ENCODE data around the gene NHLRC4.
A peak's percentile ranks its signal among the peaks of the same experiment; 100 is the strongest.

NHLRC4 gene

GRCh38 chr16:582614-583331 lies 16.0 kb downstream of the NHLRC4 start:
- peak; percentile 8 for DNase-seq (ENCODE audit: low spot score)

DNA sequence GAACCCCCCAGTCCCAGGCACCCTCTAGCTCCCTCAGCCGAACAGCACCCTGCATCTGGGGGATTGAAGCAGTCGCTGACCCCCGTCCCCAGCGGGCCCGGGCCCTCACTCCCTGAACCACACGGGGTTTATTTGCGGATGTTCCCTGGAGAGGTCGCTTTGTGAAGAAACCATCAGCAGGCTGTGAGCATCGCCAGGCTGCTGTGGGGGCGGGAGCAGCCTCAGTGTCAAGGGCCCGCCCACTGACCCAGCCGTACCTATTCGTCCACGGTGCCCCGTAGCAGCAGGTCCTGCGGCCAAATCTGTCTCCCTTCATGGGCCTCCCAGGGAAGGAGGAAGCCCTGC lies 16.6 kb downstream of the NHLRC4 start:
- DNase-seq (ENCODE audit: low spot score): peak; percentile 38

DNA sequence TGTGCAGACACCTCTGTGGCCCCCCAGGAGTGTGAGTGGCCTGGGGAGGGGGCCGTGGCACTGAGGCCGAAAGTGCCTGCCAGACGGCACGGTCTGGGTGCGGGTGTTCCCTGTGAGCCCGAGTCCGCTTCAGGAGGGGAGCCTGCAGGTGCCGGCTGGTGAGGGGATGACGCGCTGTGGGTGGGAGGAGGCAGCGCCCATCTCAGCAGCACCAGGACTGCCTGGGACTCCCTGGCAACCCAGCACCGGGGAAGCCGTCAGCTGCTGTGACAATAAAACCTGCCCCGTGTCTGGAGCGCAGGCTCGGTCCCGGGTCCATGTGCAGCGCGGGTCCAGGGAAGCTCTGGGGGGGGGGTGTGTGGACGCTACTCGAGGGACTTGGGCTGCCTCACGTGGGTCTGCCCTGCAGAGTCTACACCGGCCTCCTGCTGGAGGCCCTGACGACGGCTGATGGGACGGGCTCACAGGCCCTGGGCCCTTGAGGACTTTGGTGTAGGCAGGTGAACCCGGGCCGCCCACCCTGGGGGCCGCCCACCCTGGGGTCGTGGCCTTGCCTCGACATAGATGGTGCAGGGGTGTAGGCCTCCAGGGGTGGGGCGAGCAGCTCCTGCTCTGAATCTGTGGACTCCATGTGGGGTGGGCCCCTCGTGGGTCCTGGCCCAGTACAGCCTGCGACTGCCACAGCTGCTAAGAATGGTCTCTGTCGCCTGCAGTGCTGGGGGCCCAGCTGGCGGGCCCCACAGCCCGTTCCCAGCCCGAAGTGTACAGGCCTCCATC lies 17.2 kb downstream of the NHLRC4 start:
- DNase-seq (ENCODE audit: low spot score): peak; percentile 44

DNA sequence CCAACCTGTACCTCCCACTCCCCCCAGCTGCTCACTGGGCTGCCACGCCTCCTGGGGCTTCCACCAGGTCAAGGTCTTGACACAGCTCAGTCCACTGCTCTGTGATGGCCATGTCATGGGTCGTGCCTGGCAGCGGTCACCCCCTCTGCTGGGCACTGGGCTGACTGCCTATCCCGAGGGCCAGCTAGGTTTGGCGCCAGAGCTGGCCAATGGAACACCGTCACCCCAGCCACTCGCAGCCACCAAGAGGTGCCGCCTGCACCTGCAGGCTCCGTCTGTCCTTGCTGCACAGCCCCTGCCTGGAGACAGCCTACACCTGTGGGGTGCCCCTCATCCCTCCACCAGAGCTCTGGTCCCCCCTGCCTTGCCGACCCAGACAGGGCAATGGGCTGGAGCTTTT lies 18.5 kb downstream of the NHLRC4 start:
- peak; percentile 42 for DNase-seq (ENCODE audit: low spot score)

DNA sequence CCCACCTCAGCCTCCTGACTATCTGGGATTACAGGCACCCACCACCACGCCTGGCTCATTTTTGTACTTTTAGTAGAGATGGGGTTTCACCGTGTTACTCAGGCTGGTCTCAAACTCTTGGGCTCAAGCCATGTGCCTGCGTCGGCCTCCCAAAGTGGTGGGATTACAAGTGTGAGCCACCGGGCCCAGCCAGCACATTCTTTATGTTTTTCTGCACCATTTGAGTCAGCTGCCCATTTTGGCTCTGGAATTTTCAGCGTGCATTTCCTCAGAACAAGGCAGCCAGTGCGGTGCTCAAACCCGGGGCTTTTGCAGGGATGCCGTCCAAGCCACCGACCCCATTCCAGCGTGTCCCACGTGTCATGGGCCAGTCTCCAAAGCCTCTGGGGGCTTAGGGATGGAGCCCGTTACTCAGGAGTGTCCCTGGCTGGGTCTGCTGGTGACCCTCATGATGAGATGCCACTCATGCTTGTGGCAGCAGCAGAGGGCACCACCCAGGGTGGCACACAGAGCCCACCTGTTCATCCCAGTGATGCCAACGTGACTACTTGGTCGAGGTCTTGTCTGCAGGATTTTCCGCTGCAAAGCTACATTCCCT lies 19.3 kb downstream of the NHLRC4 start:
- DNase-seq (ENCODE audit: low spot score): peak; percentile 15

GRCh38 chr16:586645-587590 lies 20.1 kb downstream of the NHLRC4 start:
- peak; percentile 23 for DNase-seq (ENCODE audit: low spot score)

DNA sequence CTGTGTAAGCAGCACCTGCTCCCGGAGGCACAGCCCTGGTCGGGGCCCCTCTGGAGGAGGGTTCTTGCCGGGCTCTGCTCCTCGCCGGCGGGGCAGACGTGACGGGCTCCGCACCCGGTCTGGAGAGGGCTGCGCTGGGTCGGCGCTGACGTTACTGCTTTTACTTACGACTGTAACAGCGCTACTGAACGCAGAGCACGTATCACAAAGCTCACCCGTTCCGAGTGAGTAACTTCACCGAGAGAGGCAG lies 21.8 kb downstream of the NHLRC4 start:
- DNase-seq (ENCODE audit: low spot score): peak; percentile 50

DNA sequence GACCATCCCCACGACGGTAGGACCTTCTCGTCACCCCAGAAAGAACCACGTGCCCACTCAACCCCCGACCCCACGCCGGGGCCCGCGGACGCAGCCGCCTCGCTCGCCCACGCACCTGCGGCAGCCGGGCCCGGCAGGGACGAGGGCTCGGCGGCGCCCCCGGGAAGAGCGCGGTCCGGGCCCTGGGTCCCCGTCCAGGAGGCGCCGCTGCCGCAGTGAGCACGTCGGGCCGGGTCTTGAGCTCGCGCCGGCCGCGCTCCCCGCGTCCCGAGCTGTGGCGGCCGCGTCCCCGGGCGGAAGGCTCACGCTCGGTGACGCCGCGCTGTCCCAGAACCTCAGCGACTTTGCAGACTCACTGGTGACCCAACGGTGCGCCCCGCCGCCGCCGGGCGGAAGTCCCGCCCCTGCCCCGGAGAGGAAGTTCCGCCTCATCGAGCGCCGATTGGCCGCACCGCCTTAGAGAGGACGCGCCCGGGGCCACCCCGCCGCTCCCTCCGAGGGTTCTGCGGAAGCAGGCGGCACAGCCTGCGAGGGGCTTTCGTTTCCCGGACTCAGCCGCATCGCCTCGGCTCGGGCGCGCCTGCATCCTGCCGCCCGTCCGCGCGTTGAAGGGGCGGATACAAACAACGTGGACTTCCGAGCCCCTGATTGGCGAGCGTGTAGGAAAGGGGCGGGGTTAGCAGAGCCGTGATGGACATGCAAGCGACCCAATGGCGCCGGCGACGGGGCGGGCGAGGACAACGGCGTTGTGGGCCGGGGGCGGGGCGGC lies 22.3 kb downstream of the NHLRC4 start:
- peak; percentile 97 for DNase-seq (ENCODE audit: low spot score)

- peak; percentile 97 for DNase-seq (ENCODE audit: low spot score)
Measured at GRCh38 chr16:589658-590187, 22.9 kb downstream of the NHLRC4 start, which contains the start of gene RAB40C. TSS of gene RAB40C (plus strand) at chr16:590066. CDS start at chr16:590292, 226 bp downstream.

DNA sequence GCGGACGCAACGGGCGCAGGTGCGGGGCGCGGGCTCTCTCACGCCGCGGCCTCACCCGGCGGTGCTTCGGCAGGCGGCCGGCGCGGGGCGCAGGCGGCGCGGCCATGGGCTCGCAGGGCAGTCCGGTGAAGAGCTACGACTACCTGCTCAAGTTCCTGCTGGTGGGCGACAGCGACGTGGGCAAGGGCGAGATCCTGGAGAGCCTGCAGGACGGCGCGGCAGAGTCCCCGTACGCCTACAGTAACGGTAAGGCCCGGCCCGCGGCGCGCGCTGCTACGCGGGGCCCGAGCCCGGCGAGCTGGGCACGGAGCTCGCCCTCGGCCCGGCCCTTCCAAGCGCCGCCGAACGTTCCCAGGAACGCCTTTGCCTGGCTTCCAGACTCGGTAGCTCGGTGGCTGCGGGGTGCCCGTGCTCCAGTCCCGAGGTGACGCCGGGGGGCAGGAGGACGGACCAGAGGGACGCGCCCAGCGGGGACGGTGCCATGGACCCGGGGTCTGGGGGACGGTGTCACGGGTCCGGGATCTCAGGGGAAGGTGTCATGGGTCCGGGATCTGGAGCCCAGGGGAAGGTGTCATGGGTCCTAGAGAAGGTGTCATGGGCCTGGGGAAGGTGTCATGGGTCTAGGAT lies 23.5 kb downstream of the NHLRC4 start:
- DNase-seq (ENCODE audit: low spot score): no peak

DNA sequence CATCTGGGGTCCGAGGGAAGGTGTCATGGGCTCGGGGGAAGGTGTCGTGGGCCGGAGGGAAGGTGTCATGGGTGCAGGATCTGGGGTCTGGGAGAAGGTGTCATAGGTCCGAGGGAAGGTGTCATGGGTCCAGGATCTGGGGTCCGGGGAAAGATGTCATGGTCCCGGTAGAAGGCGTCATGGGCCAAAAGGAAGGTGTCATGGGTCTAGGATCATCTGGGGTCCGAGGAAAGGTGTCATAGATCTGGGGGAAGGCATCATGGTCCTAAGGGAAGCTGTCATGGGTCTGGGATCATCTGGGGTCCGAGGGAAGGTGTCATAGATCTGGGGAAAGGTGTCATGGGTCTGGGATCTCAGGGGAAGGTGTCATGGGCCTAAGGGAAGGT lies 24.0 kb downstream of the NHLRC4 start:
- DNase-seq (ENCODE audit: low spot score): peak; percentile 24

DNA sequence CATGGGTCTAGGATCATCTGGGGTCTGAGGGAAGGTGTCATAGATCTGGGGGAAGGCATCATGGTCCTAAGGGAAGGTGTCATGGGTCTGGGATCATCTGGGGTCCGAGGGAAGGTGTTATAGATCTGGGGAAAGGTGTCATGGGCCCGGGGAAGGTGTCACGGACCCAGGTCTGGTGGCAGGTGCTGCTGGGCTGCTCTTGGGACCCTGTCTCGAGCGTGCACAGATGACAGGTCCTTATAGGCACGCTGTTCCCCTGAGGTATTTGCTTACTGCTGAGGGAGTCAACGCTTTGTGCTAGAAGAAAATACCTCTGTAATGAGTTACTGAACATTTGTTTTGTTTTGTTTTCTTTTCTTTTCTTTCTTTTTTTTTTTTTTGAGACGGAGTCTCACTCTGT lies 24.4 kb downstream of the NHLRC4 start:
- DNase-seq (ENCODE audit: low spot score): no peak

DNA sequence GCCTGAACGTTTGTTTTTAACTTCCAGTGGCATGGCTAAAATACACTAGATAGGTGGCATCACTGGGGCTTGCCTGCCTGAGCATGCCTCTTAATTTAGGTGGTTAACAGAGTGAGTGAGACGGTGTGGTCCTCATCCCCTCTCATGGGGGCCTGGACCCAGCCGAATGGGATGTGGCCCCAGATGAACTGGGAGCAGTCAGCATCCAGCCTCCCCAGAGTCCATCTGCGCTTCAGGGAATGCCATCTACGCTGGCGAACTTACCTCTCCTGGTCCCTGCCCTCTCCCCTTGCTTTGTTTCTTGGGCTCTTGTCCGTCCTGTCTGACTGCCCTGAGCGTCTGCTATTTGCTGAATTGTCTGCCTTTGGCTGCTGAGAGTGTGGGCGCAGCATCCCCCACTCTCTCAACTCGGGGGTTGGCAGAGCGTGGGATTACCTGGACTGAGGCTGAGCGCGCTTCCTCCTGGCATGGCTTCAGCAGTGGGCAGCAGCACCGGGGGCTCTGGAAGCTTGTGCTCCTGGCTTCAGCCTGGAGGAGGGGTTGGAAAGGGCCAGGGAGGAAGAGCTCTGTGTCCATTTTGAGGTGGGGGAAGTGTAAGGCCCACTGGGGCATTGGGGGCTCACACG lies 25.2 kb downstream of the NHLRC4 start:
- DNase-seq (ENCODE audit: low spot score): no peak

GRCh38 chr16:592518-593306 lies 25.9 kb downstream of the NHLRC4 start:
- peak; percentile 14 for DNase-seq (ENCODE audit: low spot score)

GRCh38 chr16:593406-593805 lies 26.6 kb downstream of the NHLRC4 start:
- DNase-seq (ENCODE audit: low spot score): no peak

DNA sequence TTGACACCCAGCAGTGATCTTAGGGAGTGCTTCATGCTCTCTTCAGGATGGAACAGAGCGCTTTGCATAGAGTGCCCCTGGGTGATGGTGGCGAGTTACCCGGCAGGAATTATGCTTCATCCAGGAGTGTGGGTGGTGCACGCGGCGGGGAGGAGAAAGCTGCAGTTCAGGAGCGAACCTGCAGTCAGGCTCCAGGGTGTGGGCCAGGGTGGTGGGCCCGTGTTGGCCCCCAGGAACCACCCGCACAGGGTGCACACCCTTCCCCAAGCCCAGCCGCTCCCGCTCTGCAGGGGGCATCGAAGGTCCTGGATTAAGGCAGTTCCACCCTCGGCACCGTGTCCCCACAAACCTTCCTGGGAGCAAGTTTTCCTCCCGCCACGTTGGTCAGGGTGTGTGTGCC lies 27.0 kb downstream of the NHLRC4 start:
- DNase-seq (ENCODE audit: low spot score): no peak

DNA sequence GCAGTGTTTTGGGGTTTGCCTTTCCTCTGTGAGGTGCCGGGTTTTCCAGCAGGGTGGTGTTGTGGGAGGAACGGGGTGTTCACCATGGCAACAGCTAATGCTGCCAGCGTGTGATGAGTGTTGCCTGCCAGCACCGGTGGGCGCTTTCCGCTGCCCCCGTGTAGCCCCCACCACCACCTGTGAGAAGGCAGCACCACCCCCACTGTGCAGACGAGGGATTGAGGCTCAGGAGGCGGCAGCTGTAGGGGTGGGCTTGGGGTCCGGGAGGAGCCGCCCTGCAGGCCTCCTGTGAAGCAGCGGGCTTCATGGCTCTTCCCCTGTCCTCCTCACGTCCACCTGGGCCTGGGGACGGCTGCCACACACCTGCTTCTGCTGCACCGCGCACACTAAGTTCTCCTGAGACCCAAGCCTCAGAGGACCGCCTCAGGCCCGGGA lies 28.3 kb downstream of the NHLRC4 start:
- no peak for DNase-seq (ENCODE audit: low spot score)

GRCh38 chr16:595942-596735 lies 29.3 kb downstream of the NHLRC4 start:
- DNase-seq (ENCODE audit: low spot score): no peak
